GM13976 (cell line): Measurements from ENCODE around the gene STXBP1.

ENCODE experiments used
- DNase-seq: peaks from one replicate; pipeline ENCODE4 v3.0.0; 2012; ENCODE audit warnings: low spot score
- in situ Hi-C: fragments of 300-500 bp; cut with MboI; formaldehyde crosslinking; loops from one replicate; pipeline ENCODE4 v1.12.0; 2022; ENCODE audit warnings: low sequenced_read_pairs, mixed read lengths, inconsistent platforms; ENCODE audit not compliant: unreplicated experiment
- TF ChIP-seq, protein P1 (sequence below): IDR thresholded peaks from 2 replicates; pipeline ENCODE4 v1.5.1; 2012; ENCODE audit warnings: borderline replicate concordance, mild to moderate bottlenecking; ENCODE audit not compliant: insufficient read depth; ENCODE audit errors: extremely low read depth, missing control alignments, control extremely low read depth

The STXBP1 gene

DNA sequence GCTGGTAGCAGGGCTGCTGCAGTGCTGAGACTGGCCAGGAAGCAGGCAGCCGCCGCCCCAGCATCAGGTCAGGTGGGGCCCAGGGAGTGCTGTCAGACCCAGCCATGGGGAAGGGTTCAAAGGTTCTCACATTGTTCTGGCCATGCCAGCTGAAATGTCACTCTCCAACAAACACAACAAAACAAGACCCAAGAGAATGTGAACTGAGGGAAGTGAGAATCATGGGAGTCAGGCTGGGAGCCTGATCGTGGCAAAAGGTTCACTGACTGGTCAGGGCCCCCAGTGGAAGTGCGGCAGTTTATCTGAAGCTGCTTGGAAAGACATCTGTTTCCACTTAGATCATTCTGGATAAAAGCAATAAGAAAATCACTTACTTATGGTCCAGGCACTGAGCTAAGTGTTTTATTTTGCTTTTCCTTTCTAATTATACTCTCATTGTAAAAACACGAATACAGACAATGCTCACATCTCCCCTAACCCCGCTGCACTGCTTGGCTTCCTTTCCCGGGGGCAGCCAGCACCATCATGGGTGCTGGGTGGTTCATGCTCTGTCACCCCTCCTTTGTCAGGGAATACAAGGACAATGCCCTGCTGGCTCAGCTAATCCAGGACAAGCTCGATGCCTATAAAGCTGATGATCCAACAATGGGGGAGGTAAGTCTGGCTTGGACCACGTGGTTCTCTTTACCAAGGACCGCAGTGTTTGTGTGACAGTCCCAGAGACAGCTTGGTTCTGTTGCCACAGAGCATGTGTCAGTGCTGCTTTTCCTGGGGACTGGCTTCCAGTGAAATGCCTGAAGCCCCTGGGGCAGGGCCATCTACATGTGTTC, 52.8 kb downstream of the STXBP1 start:
- in situ Hi-C loops: no loop called here
- TF ChIP-seq, protein P1, sequence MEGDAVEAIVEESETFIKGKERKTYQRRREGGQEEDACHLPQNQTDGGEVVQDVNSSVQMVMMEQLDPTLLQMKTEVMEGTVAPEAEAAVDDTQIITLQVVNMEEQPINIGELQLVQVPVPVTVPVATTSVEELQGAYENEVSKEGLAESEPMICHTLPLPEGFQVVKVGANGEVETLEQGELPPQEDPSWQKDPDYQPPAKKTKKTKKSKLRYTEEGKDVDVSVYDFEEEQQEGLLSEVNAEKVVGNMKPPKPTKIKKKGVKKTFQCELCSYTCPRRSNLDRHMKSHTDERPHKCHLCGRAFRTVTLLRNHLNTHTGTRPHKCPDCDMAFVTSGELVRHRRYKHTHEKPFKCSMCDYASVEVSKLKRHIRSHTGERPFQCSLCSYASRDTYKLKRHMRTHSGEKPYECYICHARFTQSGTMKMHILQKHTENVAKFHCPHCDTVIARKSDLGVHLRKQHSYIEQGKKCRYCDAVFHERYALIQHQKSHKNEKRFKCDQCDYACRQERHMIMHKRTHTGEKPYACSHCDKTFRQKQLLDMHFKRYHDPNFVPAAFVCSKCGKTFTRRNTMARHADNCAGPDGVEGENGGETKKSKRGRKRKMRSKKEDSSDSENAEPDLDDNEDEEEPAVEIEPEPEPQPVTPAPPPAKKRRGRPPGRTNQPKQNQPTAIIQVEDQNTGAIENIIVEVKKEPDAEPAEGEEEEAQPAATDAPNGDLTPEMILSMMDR: no peak
- no peak for DNase-seq

DNA sequence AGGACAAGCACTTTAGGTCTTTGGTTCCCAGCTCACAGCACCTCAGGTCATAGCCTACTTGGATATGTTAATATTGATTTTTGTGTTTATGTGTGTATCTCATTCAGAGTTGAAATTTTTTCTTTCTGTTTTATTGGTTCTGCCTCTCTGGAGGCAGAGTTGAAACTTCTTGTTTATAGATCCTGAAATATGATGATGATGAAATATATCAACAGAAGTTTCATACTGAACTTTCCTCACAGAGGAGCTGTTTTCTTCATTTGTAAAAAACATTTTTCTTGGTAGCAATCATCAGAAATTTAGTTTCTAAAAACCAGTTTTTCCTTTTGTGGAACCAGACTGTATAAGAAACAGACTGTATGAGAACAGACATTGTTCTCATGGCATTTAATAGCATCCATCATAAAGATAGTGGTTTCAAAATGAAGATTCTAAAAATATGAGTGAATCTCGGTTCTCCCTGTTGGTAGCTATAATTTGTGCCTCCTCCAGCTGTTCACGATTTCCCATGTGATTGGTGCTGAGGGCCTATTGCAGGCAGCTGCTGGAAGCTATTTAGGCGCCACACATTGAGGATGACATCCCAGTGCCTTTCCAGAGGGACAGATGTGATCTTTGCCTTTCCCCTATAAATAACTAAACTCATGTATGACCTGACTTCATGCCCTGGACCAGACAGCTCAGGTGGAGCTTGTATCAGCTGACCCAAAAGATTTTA, 55.2 kb downstream of the STXBP1 start:
- TF ChIP-seq, protein P1: no peak
- no peak for DNase-seq
- in situ Hi-C loops: no loop called here

DNA sequence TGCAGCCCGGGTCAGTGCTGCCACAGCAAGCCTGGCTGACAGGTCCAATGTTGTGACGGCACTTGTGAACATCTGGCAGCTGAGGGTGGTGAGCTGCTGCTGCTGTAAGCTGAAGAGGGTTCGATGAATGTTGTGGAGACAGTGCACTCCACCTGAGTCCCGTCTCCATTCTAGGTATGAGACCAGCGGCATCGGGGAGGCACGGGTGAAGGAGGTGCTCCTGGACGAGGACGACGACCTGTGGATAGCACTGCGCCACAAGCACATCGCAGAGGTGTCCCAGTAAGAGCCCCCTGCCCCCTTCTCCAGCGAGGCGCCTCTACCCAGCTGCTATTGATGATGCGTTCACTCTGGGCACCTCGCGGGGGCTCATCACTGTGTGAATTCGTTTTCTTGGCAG, 55.8 kb downstream of the STXBP1 start:
- DNase-seq: no peak
- TF ChIP-seq, protein P1: no peak
- in situ Hi-C loops: no loop called here

DNA sequence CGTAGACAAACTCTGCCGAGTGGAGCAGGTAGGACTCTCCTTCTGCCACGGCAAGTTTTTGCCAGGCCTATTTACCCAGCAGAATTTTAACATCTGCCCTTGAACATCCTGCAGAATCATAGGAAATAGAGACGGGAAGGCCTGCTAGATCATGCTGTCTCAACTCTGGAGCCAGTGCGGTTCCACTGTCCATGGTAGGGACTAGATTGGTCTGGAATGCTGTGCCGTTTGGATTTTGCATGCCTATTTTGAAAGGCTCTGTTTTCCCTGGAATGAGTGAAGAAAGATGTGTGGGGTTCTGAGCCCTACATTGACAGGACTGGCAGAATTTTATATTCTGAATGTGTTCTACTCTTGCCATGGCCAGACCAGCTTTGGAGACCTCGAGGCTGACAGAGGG, 61.2 kb downstream of the STXBP1 start:
- TF ChIP-seq, protein P1: no peak
- no peak for DNase-seq
- in situ Hi-C loops: no loop called here

DNA sequence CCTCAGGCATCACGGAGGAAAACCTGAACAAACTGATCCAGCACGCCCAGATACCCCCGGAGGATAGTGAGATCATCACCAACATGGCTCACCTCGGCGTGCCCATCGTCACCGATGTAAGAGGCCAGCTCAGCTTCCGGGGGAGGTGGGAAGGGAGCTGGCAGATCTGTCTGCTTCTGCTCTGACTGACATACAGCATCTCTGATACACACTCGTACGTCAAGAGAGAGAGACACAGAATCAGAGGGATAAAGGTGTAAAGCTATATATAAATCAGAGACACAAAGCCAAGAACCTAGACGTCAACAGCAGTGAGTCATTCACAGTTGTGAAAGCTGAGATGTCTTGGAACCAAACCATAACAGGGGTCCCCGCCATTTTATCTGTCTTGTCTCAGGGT, 64.6 kb downstream of the STXBP1 start:
- TF ChIP-seq, protein P1: no peak
- in situ Hi-C loops: no loop called here
- no peak for DNase-seq

DNA sequence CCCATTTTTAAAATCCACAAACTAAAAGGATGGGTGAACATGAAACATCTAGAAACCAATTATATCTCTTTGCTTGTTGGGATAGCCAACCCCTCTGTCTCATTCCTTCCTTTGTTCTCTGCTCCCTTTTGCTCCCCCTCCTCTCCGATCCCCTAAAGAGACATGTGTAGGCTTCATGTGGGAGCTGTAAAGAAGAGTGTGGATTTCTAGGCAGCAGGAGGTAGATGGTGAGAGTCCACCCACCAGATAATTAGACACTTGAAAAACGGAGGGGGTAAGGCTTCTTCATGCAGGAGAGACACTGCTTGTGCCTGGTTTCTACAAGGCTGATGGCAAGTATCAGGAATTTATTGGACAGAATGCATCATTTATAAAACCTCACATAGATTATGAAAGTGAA, 67.4 kb downstream of the STXBP1 start:
- DNase-seq: no peak
- TF ChIP-seq, protein P1: no peak
- in situ Hi-C loops: no loop called here
